Osteocyte (in vitro differentiated cells): ENCODE results near the gene TRAK2. TPM values are rescaled to one million over a fixed set of nuclear protein-coding genes. Genes with fewer than 3 reads are reported as not detected.

Source experiments
- DNase-seq: peaks from one replicate; pipeline ENCODE4 v3.0.0; 2021; ENCODE audit warnings: mixed read lengths; ENCODE audit not compliant: unreplicated experiment; ENCODE audit errors: extremely low spot score
- H3K27ac Mint-ChIP-seq: one replicate; pipeline ENCODE4 v1.8.0; 2021; ENCODE audit warnings: mild to moderate bottlenecking, mixed read lengths; ENCODE audit not compliant: unreplicated experiment
- H3K27me3 Mint-ChIP-seq: one replicate; pipeline ENCODE4 v1.8.0; 2021; ENCODE audit warnings: mixed read lengths; ENCODE audit not compliant: unreplicated experiment
- H3K36me3 Mint-ChIP-seq: one replicate; pipeline ENCODE4 v1.8.0; 2021; ENCODE audit warnings: mixed read lengths; ENCODE audit not compliant: unreplicated experiment
- H3K4me1 Mint-ChIP-seq: one replicate; pipeline ENCODE4 v1.8.0; 2021; ENCODE audit warnings: mixed read lengths; ENCODE audit not compliant: unreplicated experiment
- H3K4me3 Mint-ChIP-seq: one replicate; pipeline ENCODE4 v1.8.0; 2021; ENCODE audit warnings: mild to moderate bottlenecking, moderate library complexity, mixed read lengths; ENCODE audit not compliant: unreplicated experiment
- H3K9me3 Mint-ChIP-seq: one replicate; pipeline ENCODE4 v1.8.0; 2021; ENCODE audit warnings: mixed read lengths; ENCODE audit not compliant: unreplicated experiment
- total RNA-seq: library from RNA; stranded (reverse); gene quantifications from 2 replicates; pipeline ENCODE4 v1.2.1, GENCODE V29; 2021
- TF ChIP-seq, protein P1 (sequence below): fragments of 200-600 bp; sonication (generic); IDR thresholded peaks from 2 replicates; pipeline ENCODE4 v1.5.0; 2021; ENCODE audit warnings: antibody characterized with exemption, mild to moderate bottlenecking, moderate library complexity

Gene TRAK2
- total RNA-seq, 1 donor from 2014 or later: 38.7 TPM

DNA sequence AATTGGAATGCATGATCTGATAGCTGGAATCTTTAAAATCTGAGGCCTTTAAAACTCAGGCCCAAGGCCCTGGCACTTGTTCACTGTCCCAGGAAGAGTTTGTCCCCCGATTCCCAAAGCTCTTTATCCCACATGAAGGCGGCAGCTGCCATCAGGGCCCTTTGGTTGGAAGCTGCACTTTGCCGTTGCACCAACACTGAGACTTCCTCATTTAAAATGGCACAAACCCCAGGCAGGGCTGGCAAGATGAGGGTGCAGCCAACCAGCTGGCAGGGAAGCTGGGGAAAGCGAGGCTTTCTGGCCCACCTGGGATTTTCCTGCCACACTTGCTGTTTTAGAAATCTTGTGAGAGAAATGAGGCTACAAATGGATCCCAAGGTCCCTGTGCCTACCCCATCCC, 100.4 kb downstream of the TRAK2 start:
- TF ChIP-seq, protein P1, sequence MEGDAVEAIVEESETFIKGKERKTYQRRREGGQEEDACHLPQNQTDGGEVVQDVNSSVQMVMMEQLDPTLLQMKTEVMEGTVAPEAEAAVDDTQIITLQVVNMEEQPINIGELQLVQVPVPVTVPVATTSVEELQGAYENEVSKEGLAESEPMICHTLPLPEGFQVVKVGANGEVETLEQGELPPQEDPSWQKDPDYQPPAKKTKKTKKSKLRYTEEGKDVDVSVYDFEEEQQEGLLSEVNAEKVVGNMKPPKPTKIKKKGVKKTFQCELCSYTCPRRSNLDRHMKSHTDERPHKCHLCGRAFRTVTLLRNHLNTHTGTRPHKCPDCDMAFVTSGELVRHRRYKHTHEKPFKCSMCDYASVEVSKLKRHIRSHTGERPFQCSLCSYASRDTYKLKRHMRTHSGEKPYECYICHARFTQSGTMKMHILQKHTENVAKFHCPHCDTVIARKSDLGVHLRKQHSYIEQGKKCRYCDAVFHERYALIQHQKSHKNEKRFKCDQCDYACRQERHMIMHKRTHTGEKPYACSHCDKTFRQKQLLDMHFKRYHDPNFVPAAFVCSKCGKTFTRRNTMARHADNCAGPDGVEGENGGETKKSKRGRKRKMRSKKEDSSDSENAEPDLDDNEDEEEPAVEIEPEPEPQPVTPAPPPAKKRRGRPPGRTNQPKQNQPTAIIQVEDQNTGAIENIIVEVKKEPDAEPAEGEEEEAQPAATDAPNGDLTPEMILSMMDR: no peak
- DNase-seq: no peak
- H3K9me3 Mint-ChIP-seq: no peaks in the 10 kb centered on the region
- no peaks in the 10 kb centered on the region for H3K4me1 Mint-ChIP-seq
- H3K4me3 Mint-ChIP-seq: no peak overlapping the region
- no peaks in the 10 kb centered on the region for H3K27me3 Mint-ChIP-seq
- H3K36me3 Mint-ChIP-seq: peaks cover 6% of the 10 kb centered on the region
- no peak overlapping the region for H3K27ac Mint-ChIP-seq

DNA sequence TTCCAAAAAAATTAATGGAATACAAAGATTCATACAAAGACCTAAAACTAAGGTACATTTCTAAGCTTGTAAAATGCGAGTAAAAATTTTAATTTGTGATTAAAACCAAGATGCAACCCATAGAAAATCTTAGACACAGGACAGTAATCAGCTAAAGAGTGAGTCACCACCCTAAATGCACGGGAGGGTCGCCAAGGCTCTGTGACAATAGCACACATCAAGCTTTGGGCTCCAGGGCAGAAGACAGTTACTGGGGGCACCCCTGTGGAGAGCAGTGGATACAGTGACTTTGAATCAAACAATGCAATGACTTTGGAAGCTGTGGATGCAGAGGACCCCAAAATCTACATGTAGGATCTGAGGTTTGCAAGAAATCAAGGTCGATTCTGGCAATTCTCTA, 101.7 kb downstream of the TRAK2 start:
- H3K36me3 Mint-ChIP-seq: peaks cover 7% of the 10 kb centered on the region
- H3K4me3 Mint-ChIP-seq: no peak overlapping the region
- H3K4me1 Mint-ChIP-seq: no peaks in the 10 kb centered on the region
- no peaks in the 10 kb centered on the region for H3K9me3 Mint-ChIP-seq
- DNase-seq: no peak
- H3K27me3 Mint-ChIP-seq: no peaks in the 10 kb centered on the region
- no peak overlapping the region for H3K27ac Mint-ChIP-seq
- TF ChIP-seq, protein P1: no peak

- no peaks in the 10 kb centered on the region for H3K4me1 Mint-ChIP-seq
- H3K36me3 Mint-ChIP-seq: peaks cover 8% of the 10 kb centered on the region
- no peak overlapping the region for H3K27ac Mint-ChIP-seq
- no peaks in the 10 kb centered on the region for H3K27me3 Mint-ChIP-seq
- H3K9me3 Mint-ChIP-seq: no peaks in the 10 kb centered on the region
- TF ChIP-seq, protein P1: no peak
- H3K4me3 Mint-ChIP-seq: no peak overlapping the region
- DNase-seq: no peak
Measured at GRCh38 chr2:201348758-201349157, 102.5 kb downstream of the TRAK2 start.

DNA sequence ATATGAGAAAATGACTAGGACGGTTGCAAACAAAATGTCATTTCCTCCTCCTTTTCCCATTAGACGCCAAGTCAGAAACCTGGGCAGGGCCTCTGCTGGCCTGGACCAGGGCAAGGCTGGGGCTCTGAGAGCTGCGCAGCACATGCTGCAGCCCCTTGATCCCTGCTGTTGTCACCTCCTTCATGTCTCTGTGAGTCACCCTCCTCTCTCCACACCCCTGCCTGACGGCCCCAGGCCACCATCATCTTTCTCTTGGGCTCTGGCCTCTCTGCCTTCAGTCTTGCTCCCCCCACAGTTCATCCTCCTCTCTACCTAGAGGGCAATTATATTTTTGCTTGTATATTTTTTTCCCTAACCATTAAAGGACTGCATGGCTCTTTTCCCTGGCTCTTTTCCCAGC, 104.1 kb downstream of the TRAK2 start:
- Mint-ChIP-seq H3K27ac (no peak overlapping the region), H3K4me1 (no peaks in the 10 kb centered on the region), H3K4me3 (no peak overlapping the region), H3K27me3 (no peaks in the 10 kb centered on the region), H3K9me3 (no peaks in the 10 kb centered on the region), H3K36me3 (peaks cover 10% of the 10 kb centered on the region)
- DNase-seq: no peak
- TF ChIP-seq, protein P1: no peak

- Mint-ChIP-seq H3K4me1 (no peaks in the 10 kb centered on the region), H3K27ac (no peak overlapping the region), H3K4me3 (no peak overlapping the region), H3K27me3 (no peaks in the 10 kb centered on the region), H3K36me3 (peaks cover 10% of the 10 kb centered on the region), H3K9me3 (no peaks in the 10 kb centered on the region)
- no peak for DNase-seq
- TF ChIP-seq, protein P1: no peak
Measured at GRCh38 chr2:201345625-201346213, 105.5 kb downstream of the TRAK2 start.
